Skeletal muscle tissue (tissue), 4 donors: Measurements from ENCODE around the gene FSHR. TPM values are rescaled to one million over a fixed set of nuclear protein-coding genes. Genes with fewer than 3 reads are reported as not detected.

ENCODE experiments used
- H3K27ac ChIP-seq: one replicate; pipeline ENCODE4 v1.7.0; 2013; ENCODE audit warnings: mild to moderate bottlenecking, low read depth, low read length, inconsistent platforms
- H3K27me3 ChIP-seq, 3 donors: one replicate each; pipeline ENCODE4 v1.7.0; 2013; ENCODE audit warnings: low read length in 3 of 3; ENCODE audit not compliant: control insufficient read depth in 3 of 3, insufficient read depth in 3 of 3
- H3K36me3 ChIP-seq, 3 donors: one replicate each; pipeline ENCODE4 v1.7.0; 2013; ENCODE audit warnings: low read length in 3 of 3; ENCODE audit not compliant: control insufficient read depth in 3 of 3, insufficient read depth in 3 of 3
- H3K4me1 ChIP-seq, 3 donors: one replicate each; pipeline ENCODE4 v1.7.0; 2013; ENCODE audit warnings: low read length in 3 of 3, mild to moderate bottlenecking in 3 of 3; ENCODE audit not compliant: control insufficient read depth in 3 of 3, insufficient read depth in 3 of 3
- H3K4me3 ChIP-seq, 3 donors: one replicate each; pipeline ENCODE4 v1.7.0; 2013; ENCODE audit warnings: low read length in 3 of 3
- H3K9ac ChIP-seq, 3 donors: one replicate each; pipeline ENCODE4 v1.7.0; 2013; ENCODE audit warnings: low read length in 3 of 3, mild to moderate bottlenecking in 3 of 3, moderate library complexity in 2 of 3, low read depth in 1 of 3
- H3K9me3 ChIP-seq, 3 donors: one replicate each; pipeline ENCODE4 v1.7.0; 2013; ENCODE audit warnings: low read length in 3 of 3; ENCODE audit not compliant: control insufficient read depth in 3 of 3
- total RNA-seq: library from RNA; depleted of rRNA; stranded (reverse); fragments of >200 nt; gene quantifications from one replicate; pipeline ENCODE4 v1.2.3, GENCODE V29; 2014
- donor health status: Osteomylitis.

The FSHR gene
- total RNA-seq: 0.52 TPM

DNA sequence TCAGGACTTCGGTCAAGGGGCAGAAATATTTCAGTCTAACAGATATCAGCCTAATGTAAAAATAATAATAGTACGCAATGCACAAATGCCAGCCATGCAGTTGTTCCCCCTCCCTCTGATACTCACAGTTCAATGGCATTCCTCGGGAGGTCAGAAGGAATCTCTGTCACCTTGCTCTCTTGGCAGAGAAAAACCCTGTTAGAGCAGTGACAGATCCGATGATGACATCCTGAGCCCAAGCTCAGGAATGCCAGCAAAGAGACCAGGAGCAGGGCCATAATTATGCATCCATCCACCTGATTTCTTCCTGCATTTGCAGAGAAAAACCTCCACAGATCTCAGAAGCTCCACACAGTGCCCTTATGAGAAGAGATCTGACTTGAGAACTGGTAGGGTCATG lies at the start of gene FSHR:
Gene FSHR, minus strand, starts transcription at position 376 of the 400 bp plus-strand sequence. Its CDS starts 98 bp downstream, at position 278.
- Histone ChIP-seq H3K4me3 (no peak within 1 kb of the TSS), H3K27ac (no peak within 1 kb of the TSS), H3K4me1 (no peaks in the 10 kb centered on the region), H3K36me3 (no peaks in the 10 kb centered on the region), H3K27me3 (no peaks in the 10 kb centered on the region), H3K9ac (no peak within 1 kb of the TSS), H3K9me3 (no peaks in the 10 kb centered on the region)

- Histone ChIP-seq H3K27ac (no peak overlapping the region), H3K36me3 (no peaks in the 10 kb centered on the region), H3K4me1 (no peaks in the 10 kb centered on the region), H3K27me3 (no peaks in the 10 kb centered on the region), H3K4me3 (no peak overlapping the region), H3K9ac (no peak overlapping the region), H3K9me3 (no peaks in the 10 kb centered on the region)
Observed at GRCh38 chr2:49199266-49199665, 45.0 kb upstream of the FSHR start.

- Histone ChIP-seq H3K36me3 (no peaks in the 10 kb centered on the region), H3K27ac (no peak overlapping the region), H3K9ac (no peak overlapping the region), H3K4me3 (no peak overlapping the region), H3K4me1 (no peaks in the 10 kb centered on the region), H3K27me3 (no peaks in the 10 kb centered on the region), H3K9me3 (no peaks in the 10 kb centered on the region)
Observed at GRCh38 chr2:49194701-49195100, 40.4 kb upstream of the FSHR start.

- no peaks in the 10 kb centered on the region for H3K4me1 ChIP-seq
- no peak overlapping the region for H3K27ac ChIP-seq
- no peaks in the 10 kb centered on the region for H3K27me3 ChIP-seq
- no peak overlapping the region for H3K9ac ChIP-seq
- no peaks in the 10 kb centered on the region for H3K36me3 ChIP-seq
- no peak overlapping the region for H3K4me3 ChIP-seq
- H3K9me3 ChIP-seq: no peaks in the 10 kb centered on the region
Observed at GRCh38 chr2:49192036-49192435, 37.7 kb upstream of the FSHR start.

GRCh38 chr2:49189512-49190225 lies 35.4 kb upstream of the FSHR start:
- Histone ChIP-seq H3K27ac (no peak overlapping the region), H3K27me3 (no peaks in the 10 kb centered on the region), H3K9me3 (no peaks in the 10 kb centered on the region), H3K9ac (no peak overlapping the region), H3K4me3 (no peak overlapping the region), H3K36me3 (no peaks in the 10 kb centered on the region), H3K4me1 (no peaks in the 10 kb centered on the region)

- no peak overlapping the region for H3K27ac ChIP-seq
- no peak overlapping the region for H3K9ac ChIP-seq
- no peaks in the 10 kb centered on the region for H3K9me3 ChIP-seq
- no peaks in the 10 kb centered on the region for H3K4me1 ChIP-seq
- no peaks in the 10 kb centered on the region for H3K27me3 ChIP-seq
- H3K36me3 ChIP-seq: no peaks in the 10 kb centered on the region
- no peak overlapping the region for H3K4me3 ChIP-seq
Observed at GRCh38 chr2:49186050-49186648, 31.8 kb upstream of the FSHR start.

DNA sequence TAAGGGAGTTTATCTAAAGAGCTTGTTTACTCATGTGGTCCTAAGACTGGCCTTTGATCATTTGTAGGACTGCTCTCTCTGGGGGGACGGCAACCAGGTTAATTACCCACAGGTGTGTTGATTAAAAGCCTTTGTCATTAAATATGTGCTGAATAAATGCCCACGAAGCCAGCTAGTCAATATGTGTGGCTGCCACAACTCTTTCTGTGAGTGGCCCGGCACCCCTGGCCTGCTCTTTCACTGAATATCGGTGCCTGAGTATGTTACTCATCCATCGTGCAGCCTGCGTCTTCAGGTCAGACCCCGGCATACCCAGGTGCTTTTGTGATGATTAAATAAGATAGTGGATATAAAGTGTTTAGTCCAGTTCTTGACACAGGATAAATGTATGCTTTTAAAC lies 24.3 kb upstream of the FSHR start:
- Histone ChIP-seq H3K27ac (no peak overlapping the region), H3K9me3 (peaks cover 0 to 2% (median 0%) of the 10 kb centered on the region in 3 donors), H3K27me3 (no peaks in the 10 kb centered on the region), H3K4me1 (no peaks in the 10 kb centered on the region), H3K9ac (no peak overlapping the region), H3K4me3 (no peak overlapping the region), H3K36me3 (no peaks in the 10 kb centered on the region)

DNA sequence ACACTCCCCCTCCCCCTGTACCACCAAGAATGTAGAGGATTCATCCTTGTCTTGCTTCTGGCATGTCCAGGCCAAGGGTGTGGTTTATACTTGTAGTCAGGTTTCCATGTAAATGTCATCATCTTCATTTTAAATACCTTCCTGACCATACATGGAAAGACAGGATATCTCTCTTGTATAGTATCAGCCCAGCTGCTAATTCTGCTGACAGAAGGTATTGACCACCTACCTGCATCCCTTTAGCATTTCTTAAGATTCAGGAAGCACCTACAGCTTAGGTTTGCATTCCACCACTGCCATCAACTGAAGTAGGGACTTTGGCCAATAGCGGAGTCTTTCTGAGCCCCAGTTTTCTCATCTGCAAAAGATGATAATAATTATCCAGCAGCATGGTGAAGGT lies 22.9 kb upstream of the FSHR start:
- Histone ChIP-seq H3K27ac (no peak overlapping the region), H3K9ac (no peak overlapping the region), H3K36me3 (no peaks in the 10 kb centered on the region), H3K4me3 (no peak overlapping the region), H3K4me1 (no peaks in the 10 kb centered on the region), H3K27me3 (no peaks in the 10 kb centered on the region), H3K9me3 (peaks cover 0 to 2% (median 0%) of the 10 kb centered on the region in 3 donors)

- H3K9me3 ChIP-seq: peaks cover 0 to 2% (median 0%) of the 10 kb centered on the region in 3 donors
- H3K36me3 ChIP-seq: no peaks in the 10 kb centered on the region
- H3K9ac ChIP-seq: no peak overlapping the region
- no peaks in the 10 kb centered on the region for H3K27me3 ChIP-seq
- H3K4me3 ChIP-seq: no peak overlapping the region
- H3K4me1 ChIP-seq: no peaks in the 10 kb centered on the region
- no peak overlapping the region for H3K27ac ChIP-seq
Observed at GRCh38 chr2:49175831-49176230, 21.5 kb upstream of the FSHR start.

DNA sequence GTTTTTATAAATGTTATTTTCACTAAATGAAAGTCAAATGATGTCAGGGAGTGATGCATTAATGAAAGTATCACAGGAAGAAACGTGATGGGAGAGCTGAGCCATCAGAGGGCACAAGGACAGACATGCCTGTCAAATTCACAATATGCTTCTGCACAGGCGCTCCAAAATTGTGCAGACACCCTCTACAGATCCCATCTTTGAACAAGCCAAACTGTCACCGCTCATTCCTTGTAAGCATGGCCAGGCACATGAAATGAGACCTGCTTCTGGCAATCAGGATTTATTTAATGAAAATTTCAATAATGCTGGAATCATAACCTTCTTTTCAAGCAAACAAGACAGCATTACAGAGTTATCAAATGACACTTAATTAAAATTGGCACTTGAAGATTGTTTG lies 20.4 kb upstream of the FSHR start:
- Histone ChIP-seq H3K27me3 (no peaks in the 10 kb centered on the region), H3K27ac (no peak overlapping the region), H3K4me1 (no peaks in the 10 kb centered on the region), H3K9me3 (peaks cover 2% of the 10 kb centered on the region in 3 donors), H3K4me3 (no peak overlapping the region), H3K9ac (no peak overlapping the region), H3K36me3 (no peaks in the 10 kb centered on the region)
